NCI-H510A (cell line): ENCODE data around the gene SLC4A8.
"Not testable (repeated sequence)": the region's sequence is repeated elsewhere in the genome, so short reads cannot be mapped to it uniquely, and the experiment has no call there.

Experiments
- DNase-seq: peaks from one replicate; lab custom pipeline; 2025; lab: John Stamatoyannopoulos, UW

The SLC4A8 gene

GRCh38 chr12:51429700-51430099 is 5.1 kb downstream of the SLC4A8 start:
- no peak for DNase-seq

DNA sequence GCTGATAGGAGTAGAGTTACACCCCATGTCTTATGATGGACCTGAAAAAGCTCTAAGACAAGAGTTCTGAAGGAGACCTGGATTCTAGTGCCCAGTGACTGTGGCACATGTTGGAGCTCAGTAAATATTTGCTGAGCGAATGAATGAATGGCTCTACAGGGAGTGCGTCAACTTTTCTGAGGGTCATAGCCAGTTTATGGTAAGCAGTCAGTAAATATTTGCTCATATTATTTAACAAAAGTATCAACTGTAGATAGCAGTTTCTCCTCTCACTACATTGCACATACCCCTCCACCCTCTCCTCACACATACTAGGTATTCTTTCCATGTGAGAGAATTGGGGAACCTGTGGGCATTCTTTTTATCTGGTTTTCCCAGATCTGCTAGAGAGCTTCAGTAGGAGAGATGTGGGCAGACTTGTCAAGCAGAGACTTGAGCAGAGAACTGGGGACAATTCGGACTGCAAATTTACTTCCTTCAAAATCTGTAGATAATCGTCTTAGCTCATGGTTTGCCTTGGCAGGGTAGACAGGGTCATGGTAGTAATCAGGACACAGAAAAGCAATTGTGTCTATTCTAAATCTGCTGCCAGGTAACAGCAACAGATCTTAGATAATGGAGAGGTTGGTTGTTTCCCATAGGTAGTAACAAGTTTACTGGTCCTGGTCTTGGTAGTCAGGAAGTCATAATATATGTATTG is 5.7 kb downstream of the SLC4A8 start:
- DNase-seq = no peak

DNA sequence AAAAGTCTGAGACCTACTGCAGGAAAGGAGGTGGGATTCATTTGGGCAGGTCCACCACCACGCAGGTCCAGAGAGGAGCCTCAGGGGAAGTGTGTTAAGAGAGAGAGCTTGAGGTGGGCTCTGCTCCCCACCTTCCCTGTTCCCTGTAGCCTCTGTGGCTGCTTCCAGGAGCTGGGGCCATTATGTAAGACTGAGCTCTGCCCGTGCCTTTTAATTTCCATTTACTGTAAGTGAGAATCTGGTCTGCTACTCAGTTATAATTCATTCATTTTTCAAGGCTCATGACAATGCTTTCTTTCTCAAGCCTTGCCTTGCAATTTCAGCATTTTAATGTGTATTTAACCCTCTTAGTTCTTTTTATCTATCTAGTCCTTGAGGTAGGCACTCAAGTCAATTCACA is 8.3 kb downstream of the SLC4A8 start:
- DNase-seq = no peak

GRCh38 chr12:51434305-51434704 is 9.7 kb downstream of the SLC4A8 start:
- no peak for DNase-seq

GRCh38 chr12:51437431-51437830 is 12.8 kb downstream of the SLC4A8 start:
- no peak for DNase-seq

- no peak for DNase-seq
Observed at GRCh38 chr12:51439330-51439729, 14.7 kb downstream of the SLC4A8 start.

- DNase-seq = no peak
Observed at GRCh38 chr12:51441583-51441982, 17.0 kb downstream of the SLC4A8 start.

DNA sequence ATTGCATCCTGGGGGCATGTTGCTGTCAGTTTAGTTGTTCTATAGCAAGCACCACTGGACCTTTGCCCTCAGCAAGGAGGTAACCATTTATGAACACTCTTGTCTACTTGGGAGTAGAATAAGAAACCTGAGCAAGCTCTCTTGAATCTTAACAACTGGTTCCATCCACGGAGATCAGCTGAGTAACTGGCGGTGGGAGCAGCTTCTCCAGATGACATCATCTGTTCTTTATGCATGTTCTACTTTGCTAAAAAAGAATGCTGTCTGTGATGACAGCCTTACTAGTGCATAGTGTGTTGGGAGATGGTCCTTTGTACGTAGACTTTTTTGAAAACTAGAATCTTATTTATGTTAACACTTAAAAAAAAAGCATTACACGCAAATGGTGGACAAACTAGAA is 17.7 kb downstream of the SLC4A8 start:
- no peak for DNase-seq

- no peak for DNase-seq
Observed at GRCh38 chr12:51443573-51443972, 18.9 kb downstream of the SLC4A8 start.

DNA sequence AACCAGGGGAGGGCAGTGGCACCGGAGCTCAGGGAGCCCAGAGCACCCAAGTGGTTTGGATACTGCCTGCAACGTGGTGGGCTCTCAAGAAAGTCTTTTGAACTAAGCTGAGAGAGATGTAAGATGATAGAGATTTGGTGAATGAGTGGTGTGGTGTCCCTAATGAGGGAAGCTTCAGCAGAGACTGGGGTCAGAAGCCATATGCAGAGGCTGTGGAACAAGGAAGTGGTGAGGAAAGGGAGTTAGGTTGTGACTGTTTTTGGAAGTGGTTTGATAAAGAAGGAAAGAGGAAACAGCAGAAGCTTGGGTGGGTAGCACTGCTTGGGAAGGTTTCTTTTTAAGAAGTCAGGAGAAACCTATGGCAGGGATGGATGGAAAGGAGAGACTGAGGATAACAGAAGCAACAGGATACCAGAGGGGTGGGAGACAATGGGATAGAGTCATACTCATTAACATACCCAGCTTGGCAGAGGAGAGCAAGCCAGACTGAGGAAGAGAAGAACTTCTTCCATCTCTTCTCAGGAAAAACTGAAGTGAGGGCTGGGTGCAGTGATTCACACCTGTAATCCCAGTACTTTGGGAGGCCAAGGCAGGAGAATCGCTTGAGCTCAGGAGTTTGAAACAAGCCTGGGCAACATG is 24.1 kb downstream of the SLC4A8 start:
- no peak for DNase-seq

DNA sequence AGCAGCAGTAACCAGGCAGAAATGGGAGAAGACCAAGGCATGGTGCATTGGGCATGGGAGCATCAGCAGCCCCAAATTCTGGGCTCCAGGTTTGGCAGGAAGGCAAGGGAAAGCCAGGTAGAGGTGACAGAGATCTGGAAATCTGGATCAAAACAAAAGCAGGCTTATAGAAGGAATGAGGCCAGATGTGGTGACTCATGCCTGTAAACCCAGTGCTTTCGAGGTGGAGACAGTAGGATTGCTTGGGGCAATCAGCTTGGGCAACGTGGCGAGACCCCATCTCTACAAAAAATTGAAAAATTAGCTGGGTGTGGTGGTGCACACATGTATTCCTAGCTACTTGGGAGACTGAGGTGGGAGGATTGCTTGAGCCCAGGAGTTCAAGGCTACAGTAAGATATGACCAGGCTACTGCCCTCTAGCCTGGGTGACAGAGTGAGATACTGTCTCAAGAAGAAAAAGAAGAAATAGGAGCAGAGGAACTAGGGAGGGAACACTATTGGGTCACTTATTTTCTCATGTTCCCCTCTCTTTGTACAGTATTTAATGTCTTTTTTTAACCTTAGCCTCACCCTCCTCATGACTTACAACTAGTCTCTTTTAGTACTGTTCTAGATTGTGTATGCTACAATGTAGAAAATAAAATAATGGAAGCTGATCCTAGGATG is 25.1 kb downstream of the SLC4A8 start:
- DNase-seq = no peak

GRCh38 chr12:51450333-51450732 is 25.7 kb downstream of the SLC4A8 start:
- no peak for DNase-seq

DNA sequence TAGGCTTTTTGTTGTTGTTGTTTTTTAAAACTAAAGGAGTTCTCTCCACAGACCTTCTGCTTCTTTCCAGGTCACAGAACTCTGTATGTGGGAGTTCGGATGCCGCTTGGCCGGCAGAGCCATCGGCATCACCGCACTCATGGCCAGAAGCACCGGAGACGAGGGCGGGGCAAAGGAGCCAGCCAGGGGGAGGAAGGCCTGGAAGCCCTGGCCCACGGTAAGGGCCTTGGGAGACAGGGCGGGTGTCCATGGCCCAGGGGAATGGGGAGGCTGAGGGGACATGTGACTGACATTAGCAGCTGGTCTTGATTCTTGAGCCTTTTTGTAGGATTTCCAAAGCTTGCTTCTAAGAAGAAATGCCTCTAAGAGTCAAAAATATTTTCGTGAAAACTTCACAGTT is 26.2 kb downstream of the SLC4A8 start:
- DNase-seq = no peak

- not testable (repeated sequence) for DNase-seq
Observed at GRCh38 chr12:51454016-51454415, 29.4 kb downstream of the SLC4A8 start.

GRCh38 chr12:51455050-51455449 is 30.4 kb downstream of the SLC4A8 start:
- not testable (repeated sequence) for DNase-seq

GRCh38 chr12:51458635-51459034 is 34.0 kb downstream of the SLC4A8 start:
- DNase-seq = no peak

DNA sequence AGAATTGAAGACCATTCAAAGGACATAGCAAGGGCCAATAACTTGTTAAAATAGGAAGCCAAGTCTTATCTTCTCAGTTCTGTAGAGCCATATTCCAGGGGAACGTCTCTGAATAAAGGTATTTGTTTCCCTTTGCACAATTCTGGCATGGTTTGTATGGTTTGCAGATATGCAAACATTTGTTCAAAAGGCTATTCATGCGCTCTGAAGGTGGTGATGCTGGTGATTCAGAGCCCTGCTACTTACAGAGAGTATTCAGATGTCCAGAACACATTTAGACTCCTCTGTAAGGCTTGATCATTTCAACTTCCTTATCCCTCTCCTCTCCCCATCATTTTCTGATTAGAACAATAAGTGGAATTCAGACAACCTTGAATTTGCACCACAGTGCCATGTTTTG is 35.9 kb downstream of the SLC4A8 start:
- DNase-seq = no peak

- no peak for DNase-seq
Observed at GRCh38 chr12:51465491-51465890, 40.9 kb downstream of the SLC4A8 start.

DNA sequence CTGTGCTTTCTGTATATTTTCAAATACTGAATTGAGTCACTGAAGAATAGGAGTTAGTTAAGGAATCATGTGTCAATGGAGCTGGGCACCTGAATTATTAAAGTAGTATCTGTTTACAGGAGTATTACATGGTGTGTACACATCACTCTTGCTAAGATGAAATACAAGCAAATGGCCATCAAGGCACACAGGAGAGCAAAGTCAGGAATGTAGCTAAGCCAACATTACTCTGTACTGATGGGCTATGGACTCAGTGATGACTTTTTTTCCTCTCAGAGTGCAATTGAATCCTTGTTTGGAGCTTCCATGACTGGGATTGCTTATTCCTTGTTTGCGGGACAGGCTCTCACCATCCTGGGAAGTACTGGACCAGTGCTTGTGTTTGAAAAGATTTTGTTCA is 45.5 kb downstream of the SLC4A8 start:
- DNase-seq = no peak

DNA sequence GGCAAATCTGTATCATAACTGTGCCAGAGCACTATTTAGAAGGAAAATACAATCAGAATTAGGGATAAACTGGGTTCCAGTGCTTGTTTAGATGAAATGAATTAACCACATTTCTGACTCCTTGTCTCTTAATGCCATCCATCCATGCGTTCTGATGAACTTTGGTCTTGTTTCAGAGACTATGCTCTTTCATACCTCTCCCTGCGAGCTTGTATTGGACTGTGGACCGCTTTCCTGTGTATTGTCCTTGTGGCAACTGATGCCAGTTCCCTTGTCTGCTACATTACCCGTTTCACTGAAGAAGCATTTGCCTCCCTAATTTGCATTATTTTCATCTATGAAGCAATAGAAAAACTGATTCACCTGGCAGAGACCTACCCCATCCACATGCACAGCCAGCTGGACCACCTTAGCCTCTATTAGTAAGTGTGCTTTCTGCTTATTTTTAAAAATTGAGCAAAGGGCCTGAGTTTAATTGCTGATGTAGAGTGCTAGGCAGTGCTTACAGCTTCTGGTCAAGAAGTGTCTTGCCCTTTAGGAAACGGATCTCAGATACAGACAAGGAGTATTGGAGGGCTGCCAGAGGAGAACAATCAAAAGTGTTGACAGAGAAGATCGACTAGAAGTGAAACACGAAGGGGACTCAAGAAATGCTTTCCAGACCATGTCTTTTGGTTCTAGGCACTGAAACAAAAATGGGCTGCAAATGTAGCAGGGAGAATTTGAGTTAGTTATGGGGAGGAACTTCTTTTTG is 46.7 kb downstream of the SLC4A8 start:
- no peak for DNase-seq

GRCh38 chr12:51472984-51473383 is 48.4 kb downstream of the SLC4A8 start:
- no peak for DNase-seq

GRCh38 chr12:51473947-51474346 is 49.3 kb downstream of the SLC4A8 start:
- DNase-seq = no peak

DNA sequence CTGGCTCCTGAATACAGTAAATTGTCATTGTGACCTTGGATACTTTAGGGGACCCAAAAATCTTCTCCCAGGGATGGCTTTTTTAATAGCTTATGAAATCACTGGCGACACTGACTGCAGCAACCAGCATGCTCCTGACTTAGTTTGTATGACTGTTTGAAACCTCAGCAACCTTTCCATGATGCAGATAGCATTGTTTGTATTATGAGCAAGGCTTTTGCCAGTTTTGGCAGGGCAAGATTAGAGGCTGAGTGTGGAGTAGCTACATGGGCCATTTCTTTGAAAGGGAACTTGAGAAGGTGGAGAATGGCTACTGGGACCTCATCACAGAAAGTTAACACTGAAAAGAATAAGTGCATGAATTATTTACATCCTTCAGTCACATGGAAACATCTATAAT is 50.9 kb downstream of the SLC4A8 start:
- DNase-seq = no peak
